HL-60/S4 (cell line): ENCODE data around the gene EPN2.

Experiments used
- in situ Hi-C: fragments of 300-500 bp; cut with MboI; formaldehyde crosslinking; loops from 2 replicates; pipeline ENCODE4 v1.14.3; 2022; ENCODE audit warnings: low sequenced_read_pairs

The EPN2 gene

GRCh38 chr17:19328441-19329061 lies 91.4 kb downstream of the EPN2 start:
- in situ Hi-C loops = no loop called here

GRCh38 chr17:19329136-19329535 lies 92.0 kb downstream of the EPN2 start:
- in situ Hi-C loops = no loop called here

GRCh38 chr17:19329839-19330238 lies 92.7 kb downstream of the EPN2 start:
- in situ Hi-C loops = no loop called here

GRCh38 chr17:19330271-19330670 lies 93.1 kb downstream of the EPN2 start:
- in situ Hi-C loops = no loop called here

- in situ Hi-C loops = no loop called here
Measured at GRCh38 chr17:19331134-19331533, 94.0 kb downstream of the EPN2 start.

GRCh38 chr17:19331543-19332245 lies 94.5 kb downstream of the EPN2 start:
- in situ Hi-C loops = no loop called here

- in situ Hi-C loops = no loop called here
Measured at GRCh38 chr17:19332371-19333131, 95.4 kb downstream of the EPN2 start.

GRCh38 chr17:19333132-19333440 lies 95.9 kb downstream of the EPN2 start:
- in situ Hi-C loops = no loop called here

GRCh38 chr17:19333736-19334290 lies 96.6 kb downstream of the EPN2 start:
- in situ Hi-C loops = no loop called here

GRCh38 chr17:19334331-19334730 lies 97.2 kb downstream of the EPN2 start:
- in situ Hi-C loops = no loop called here

GRCh38 chr17:19335951-19336631 lies 98.9 kb downstream of the EPN2 start:
- in situ Hi-C loops = no loop called here

- in situ Hi-C loops = no loop called here
Measured at GRCh38 chr17:19336938-19337711, 100.0 kb downstream of the EPN2 start.

- in situ Hi-C loops = no loop called here
Measured at GRCh38 chr17:19337712-19338023, 100.5 kb downstream of the EPN2 start.

- in situ Hi-C loops = no loop called here
Measured at GRCh38 chr17:19338031-19338990, 101.1 kb downstream of the EPN2 start.

- in situ Hi-C loops = no loop called here
Measured at GRCh38 chr17:19339341-19339815, 102.2 kb downstream of the EPN2 start.

- in situ Hi-C loops = no loop called here
Measured at GRCh38 chr17:19341211-19341631, 104.1 kb downstream of the EPN2 start.

GRCh38 chr17:19341641-19342610 lies 104.8 kb downstream of the EPN2 start:
- in situ Hi-C loops = no loop called here

GRCh38 chr17:19342611-19343255 lies 105.6 kb downstream of the EPN2 start:
- in situ Hi-C loops = no loop called here
